Activated CD4-positive, alpha-beta T cell treated with anti-CD3 and anti-CD28 coated beads, Interleukin-2, amount 10 ng/mL, durations not matched to agents 7 days and 5 days (primary cell): ENCODE measurements around the gene C14orf119. TPM values are rescaled to one million over a fixed set of nuclear protein-coding genes. Genes with fewer than 3 reads are reported as not detected.

Source experiments
- CTCF ChIA-PET: fragments of 350-600 bp; sonication (Branson Sonifier 250); formaldehyde crosslinking; loops from one replicate; lab custom pipeline; 2021; ENCODE audit warnings: antibody characterized with exemption; lab: Charles Lee
- POLR2A ChIA-PET: fragments of 350-600 bp; sonication (Branson Sonifier 250); formaldehyde crosslinking; loops from one replicate; lab custom pipeline; 2021; ENCODE audit warnings: antibody characterized with exemption; lab: Charles Lee
- DNase-seq: peaks from one replicate; pipeline ENCODE4 v3.0.0-alpha.2; 2020
- H3K27ac Mint-ChIP-seq: one replicate; pipeline ENCODE4 v1.8.0; 2021; ENCODE audit warnings: mild to moderate bottlenecking, moderate library complexity, mixed read lengths
- H3K27me3 Mint-ChIP-seq: one replicate; pipeline ENCODE4 v1.8.0; 2021; ENCODE audit warnings: mixed read lengths
- H3K36me3 Mint-ChIP-seq: one replicate; pipeline ENCODE4 v1.8.0; 2021; ENCODE audit warnings: low read depth, mixed read lengths
- H3K4me1 Mint-ChIP-seq: one replicate; pipeline ENCODE4 v1.8.0; 2021; ENCODE audit warnings: mixed read lengths
- H3K4me3 Mint-ChIP-seq: one replicate; pipeline ENCODE4 v1.8.0; 2021; ENCODE audit warnings: mild to moderate bottlenecking, moderate library complexity, mixed read lengths
- H3K9me3 Mint-ChIP-seq: one replicate; pipeline ENCODE4 v1.8.0; 2021; ENCODE audit warnings: mixed read lengths
- total RNA-seq, 2 experiments: library from RNA; stranded (reverse); gene quantifications; one replicate each; pipeline ENCODE4 v1.2.3, GENCODE V29; 2021

Gene C14orf119
- total RNA-seq, 2 experiments from 2014 or later = 48.0 to 48.2 TPM

DNA sequence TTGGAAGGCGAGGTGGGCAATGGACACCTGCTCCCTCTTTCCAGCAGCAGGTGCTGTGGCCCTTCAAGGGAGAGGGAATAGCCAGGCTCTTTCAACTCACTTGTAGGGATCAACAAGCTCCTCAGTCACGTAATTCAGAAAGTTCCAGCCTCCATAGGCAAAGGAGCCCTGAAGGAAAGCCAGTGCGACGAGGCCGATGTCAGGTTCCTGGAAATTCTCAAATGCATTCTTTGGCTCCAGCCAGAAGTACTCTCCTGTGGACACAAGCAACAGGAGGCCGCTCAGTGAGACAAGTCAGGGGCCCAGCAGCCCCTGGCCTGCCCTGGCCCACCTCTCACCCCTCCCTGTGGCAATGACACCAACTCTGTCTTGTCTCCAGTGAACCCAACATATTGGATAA is 45.1 kb downstream of the C14orf119 start:
- peaks cover 8% of the 10 kb centered on the region for H3K27me3 Mint-ChIP-seq
- no peaks in the 10 kb centered on the region for H3K9me3 Mint-ChIP-seq
- ChIA-PET CTCF (interaction anchor here (0.6 kb wide), 1 partner anchor 119 kb away, joined by 3 read pairs; no protein-coding TSS in a partner anchor), POLR2A (no interaction called here)
- DNase-seq = no peak
- H3K4me1 Mint-ChIP-seq = no peaks in the 10 kb centered on the region
- H3K36me3 Mint-ChIP-seq = no peaks in the 10 kb centered on the region
- no peak overlapping the region for H3K27ac Mint-ChIP-seq
- no peak overlapping the region for H3K4me3 Mint-ChIP-seq

DNA sequence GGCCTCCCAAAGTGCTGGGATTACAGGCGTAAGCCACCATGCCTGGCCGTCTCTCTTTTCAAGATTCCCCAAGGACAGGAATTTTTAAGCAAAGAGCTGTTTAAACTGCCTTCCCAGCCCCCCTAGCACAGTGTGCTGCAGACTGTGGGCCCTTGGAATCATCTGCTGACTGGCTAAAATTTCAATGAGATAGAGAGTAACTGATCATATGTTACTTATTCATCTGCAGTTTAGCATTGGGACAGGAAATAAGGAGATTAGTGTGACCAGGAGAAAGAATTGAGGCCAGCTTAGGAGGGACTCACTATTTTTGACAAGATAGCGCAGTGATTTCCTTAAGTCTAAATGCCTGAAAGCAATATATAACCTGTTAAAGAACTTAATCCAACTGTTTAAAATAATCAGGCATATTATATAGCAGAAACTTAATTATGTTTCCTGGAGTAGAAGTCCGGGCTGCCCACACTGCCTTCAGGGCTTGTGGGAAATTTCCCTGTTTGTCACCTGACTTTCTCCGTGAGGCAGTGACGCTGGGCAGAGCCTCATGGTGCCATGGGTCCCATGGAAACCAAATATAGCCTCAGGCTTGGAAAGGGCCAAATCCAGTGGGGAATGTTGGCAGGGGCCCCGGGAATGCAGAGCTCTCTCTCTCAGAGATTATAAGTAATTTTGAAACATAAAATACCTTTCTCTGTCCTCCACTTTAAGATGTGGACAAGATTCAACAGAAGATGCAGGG is 46.6 kb downstream of the C14orf119 start:
- DNase-seq = no peak
- CTCF ChIA-PET = interaction anchor here (1.5 kb wide), 1 partner anchor 10 kb away, joined by 3 read pairs; no protein-coding TSS in a partner anchor
- Mint-ChIP-seq H3K9me3 (no peaks in the 10 kb centered on the region), H3K27me3 (peaks cover 10% of the 10 kb centered on the region), H3K36me3 (no peaks in the 10 kb centered on the region), H3K27ac (no peak overlapping the region), H3K4me1 (no peaks in the 10 kb centered on the region), H3K4me3 (no peak overlapping the region)
- POLR2A ChIA-PET = no interaction called here

DNA sequence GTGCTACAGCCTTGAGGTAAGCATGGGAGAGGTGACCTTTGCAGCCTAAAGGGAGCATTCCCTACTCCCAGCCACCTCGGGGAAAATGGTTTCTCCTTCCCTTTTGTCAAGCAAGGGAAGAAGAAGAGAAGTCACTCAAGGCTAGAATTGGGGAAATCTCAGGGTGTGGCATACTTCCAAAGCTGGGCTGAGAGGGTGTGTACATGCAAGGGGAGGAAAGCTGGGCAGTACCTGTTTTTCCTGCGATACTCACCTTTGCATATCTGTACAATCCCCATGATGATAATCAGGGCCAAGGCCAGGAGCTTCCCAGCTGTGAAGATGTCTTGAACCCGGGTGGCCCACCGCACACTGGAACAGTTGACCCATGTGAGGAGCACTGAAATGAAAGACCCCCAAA is 47.5 kb downstream of the C14orf119 start:
- no peaks in the 10 kb centered on the region for H3K36me3 Mint-ChIP-seq
- ChIA-PET CTCF (interaction anchor here (1.3 to 1.5 kb wide), 2 partner anchors 9 to 44 kb away, joined by 3 to 5 read pairs; no protein-coding TSS in a partner anchor), POLR2A (no interaction called here)
- peaks cover 10% of the 10 kb centered on the region for H3K27me3 Mint-ChIP-seq
- no peak for DNase-seq
- H3K27ac Mint-ChIP-seq = no peak overlapping the region
- no peak overlapping the region for H3K4me3 Mint-ChIP-seq
- no peaks in the 10 kb centered on the region for H3K4me1 Mint-ChIP-seq
- no peaks in the 10 kb centered on the region for H3K9me3 Mint-ChIP-seq

GRCh38 chr14:23143911-23144310 is 48.6 kb downstream of the C14orf119 start:
- H3K27me3 Mint-ChIP-seq = peaks cover 10% of the 10 kb centered on the region
- H3K27ac Mint-ChIP-seq = no peak overlapping the region
- no peaks in the 10 kb centered on the region for H3K9me3 Mint-ChIP-seq
- no peaks in the 10 kb centered on the region for H3K36me3 Mint-ChIP-seq
- H3K4me1 Mint-ChIP-seq = no peaks in the 10 kb centered on the region
- ChIA-PET CTCF (interaction anchor here (1.3 kb wide), 1 partner anchor 43 kb away, joined by 5 read pairs; no protein-coding TSS in a partner anchor), POLR2A (no interaction called here)
- no peak for DNase-seq
- H3K4me3 Mint-ChIP-seq = no peak overlapping the region

DNA sequence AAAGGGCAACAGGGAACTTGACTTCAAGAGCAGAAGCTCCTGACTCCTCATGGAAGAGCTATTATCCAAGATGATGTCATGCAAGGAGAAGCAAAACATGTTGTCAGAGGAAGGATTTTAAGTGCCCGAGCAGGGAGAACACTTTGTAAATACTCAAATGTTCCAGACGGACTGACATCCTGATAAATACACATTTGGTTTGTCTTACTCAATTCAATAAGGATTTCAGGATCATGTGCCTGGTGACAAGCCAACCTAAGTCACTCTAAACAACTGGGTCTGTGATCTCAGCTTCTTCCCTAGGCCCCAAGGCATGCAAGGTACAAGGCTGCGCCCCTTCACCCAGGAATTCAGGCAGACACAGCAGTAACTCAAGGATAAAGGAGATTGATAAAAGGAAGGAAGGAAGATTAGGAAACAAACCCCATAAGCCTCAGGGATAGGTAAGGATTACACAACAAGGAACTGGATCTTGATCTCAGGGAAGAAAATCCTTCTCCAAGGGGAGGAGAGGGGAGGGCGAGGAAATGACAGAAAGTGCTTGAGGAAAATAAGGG is 50.6 kb downstream of the C14orf119 start:
- H3K27me3 Mint-ChIP-seq = peaks cover 14% of the 10 kb centered on the region
- ChIA-PET POLR2A (interaction anchor here (0.6 kb wide), 1 partner anchor 142 kb away, joined by 3 read pairs; no protein-coding TSS in a partner anchor), CTCF (interaction anchor here (0.6 kb wide), 1 partner anchor 1761 kb away, joined by 4 read pairs; no protein-coding TSS in a partner anchor)
- no peaks in the 10 kb centered on the region for H3K36me3 Mint-ChIP-seq
- no peaks in the 10 kb centered on the region for H3K9me3 Mint-ChIP-seq
- H3K27ac Mint-ChIP-seq = no peak overlapping the region
- H3K4me3 Mint-ChIP-seq = no peak overlapping the region
- no peak for DNase-seq
- no peaks in the 10 kb centered on the region for H3K4me1 Mint-ChIP-seq

DNA sequence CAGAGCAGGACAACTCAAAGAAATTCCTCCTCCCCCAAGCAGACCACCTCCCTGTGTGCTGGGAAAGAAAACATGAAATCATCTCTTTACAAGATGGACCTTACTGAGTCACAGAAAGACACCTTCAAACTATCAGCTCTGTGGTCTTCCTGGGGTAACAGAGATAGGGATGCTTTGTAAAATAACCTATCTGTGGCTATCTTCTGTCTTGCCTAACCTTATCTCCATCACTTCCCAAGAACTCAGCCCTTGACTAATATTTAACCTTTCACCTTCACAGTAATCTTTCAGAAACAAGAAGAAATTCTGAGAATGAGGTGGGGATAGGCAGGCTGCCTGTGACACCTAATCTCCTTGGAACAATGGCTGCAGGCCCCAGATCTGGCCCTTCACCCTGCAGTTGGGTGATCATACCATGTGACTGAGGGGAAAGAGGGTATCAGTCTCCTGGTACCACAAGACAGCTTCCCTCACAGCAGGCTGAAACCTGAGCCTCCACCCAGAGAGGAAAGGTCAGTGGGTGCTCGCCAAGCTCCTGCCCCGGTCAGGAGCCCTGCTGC is 51.1 kb downstream of the C14orf119 start:
- no peaks in the 10 kb centered on the region for H3K4me1 Mint-ChIP-seq
- ChIA-PET POLR2A (interaction anchor here (0.6 kb wide), 1 partner anchor 142 kb away, joined by 3 read pairs; no protein-coding TSS in a partner anchor), CTCF (no interaction called here)
- no peak for DNase-seq
- H3K27ac Mint-ChIP-seq = no peak overlapping the region
- H3K9me3 Mint-ChIP-seq = no peaks in the 10 kb centered on the region
- no peak overlapping the region for H3K4me3 Mint-ChIP-seq
- peaks cover 14% of the 10 kb centered on the region for H3K27me3 Mint-ChIP-seq
- no peaks in the 10 kb centered on the region for H3K36me3 Mint-ChIP-seq

DNA sequence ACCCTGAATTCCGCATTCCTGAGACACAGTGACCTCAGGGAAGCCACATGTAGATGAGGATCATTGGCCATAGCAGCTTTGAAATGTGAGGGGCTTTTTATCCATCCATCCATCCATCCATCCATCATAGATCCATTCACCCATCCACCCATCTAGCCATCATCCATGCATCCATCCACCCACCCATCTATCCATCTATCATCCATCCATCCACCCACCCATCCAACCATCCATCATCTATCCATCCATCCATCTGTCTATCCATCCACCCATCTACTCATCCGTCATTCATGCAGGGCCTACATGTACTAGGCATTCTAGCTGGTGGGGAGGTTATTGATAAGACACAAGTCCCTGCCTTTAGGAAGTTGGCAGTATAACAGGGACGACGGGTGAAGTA is 51.7 kb downstream of the C14orf119 start:
- ChIA-PET POLR2A (no interaction called here), CTCF (no interaction called here)
- Mint-ChIP-seq H3K4me1 (no peaks in the 10 kb centered on the region), H3K36me3 (no peaks in the 10 kb centered on the region), H3K27me3 (peaks cover 13% of the 10 kb centered on the region), H3K4me3 (no peak overlapping the region), H3K27ac (no peak overlapping the region), H3K9me3 (no peaks in the 10 kb centered on the region)
- no peak for DNase-seq

DNA sequence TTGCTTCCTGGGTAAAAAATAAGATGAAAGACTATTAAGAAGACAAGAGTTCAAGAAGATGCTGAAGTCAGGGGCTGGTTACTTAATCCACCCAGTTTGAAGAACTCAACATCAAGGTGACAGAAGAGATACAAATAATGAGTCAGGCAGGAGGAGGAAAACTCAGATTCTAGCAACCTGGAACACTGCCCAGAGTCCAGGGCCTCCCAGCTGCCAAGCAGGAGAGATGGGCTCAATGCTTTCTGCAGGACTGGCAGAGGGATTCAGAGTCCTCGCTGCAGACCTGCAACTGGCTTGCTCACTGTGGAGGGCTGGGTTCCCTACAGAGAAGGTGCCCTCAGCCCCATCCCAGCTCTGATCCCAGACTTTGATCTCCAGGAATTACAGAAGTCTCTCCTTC is 52.4 kb downstream of the C14orf119 start:
- CTCF ChIA-PET = no interaction called here

DNA sequence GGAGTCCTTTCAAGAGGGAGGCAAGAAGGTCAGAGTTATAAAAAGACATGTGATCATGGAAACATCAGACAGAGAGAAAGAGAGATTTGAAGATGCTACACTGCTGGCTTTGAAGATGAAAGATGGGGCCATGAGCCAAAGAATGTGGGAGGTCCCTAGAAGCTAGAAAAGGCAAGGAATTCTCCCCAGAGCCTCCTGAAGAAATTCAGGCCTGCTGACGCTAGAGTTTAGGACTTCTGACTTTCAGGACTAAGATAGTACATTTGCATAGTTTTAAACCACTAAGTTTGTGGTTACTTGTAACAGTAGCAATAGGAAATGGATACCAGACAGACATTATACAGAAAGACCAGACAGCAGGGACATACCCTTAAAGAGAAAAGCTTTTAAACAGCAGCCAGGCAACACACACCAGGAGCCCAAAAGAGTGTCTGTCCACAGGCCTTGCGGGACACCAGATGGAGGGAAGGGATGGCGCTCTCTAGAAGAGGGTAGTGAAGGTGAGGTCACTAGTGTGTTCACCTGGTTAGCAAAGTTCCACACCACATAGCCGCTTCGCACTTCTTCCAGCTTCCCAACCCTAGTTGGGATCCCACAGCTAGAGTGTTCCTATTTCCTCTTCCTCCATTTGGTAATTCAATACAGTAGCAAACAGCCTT is 53.4 kb downstream of the C14orf119 start:
- Mint-ChIP-seq H3K9me3 (no peaks in the 10 kb centered on the region), H3K27me3 (peaks cover 9% of the 10 kb centered on the region), H3K4me1 (peaks cover 6% of the 10 kb centered on the region), H3K27ac (no peak overlapping the region), H3K36me3 (no peaks in the 10 kb centered on the region), H3K4me3 (no peak overlapping the region)
- ChIA-PET POLR2A (no interaction called here), CTCF (interaction anchor here (1.5 kb wide), 1 partner anchor 28 kb away, joined by 5 read pairs; no protein-coding TSS in a partner anchor)
- DNase-seq = no peak

More for the DNA sequence above, 52.4 kb downstream of the C14orf119 start:
- H3K27ac Mint-ChIP-seq = no peak overlapping the region
- no peaks in the 10 kb centered on the region for H3K36me3 Mint-ChIP-seq
- H3K4me1 Mint-ChIP-seq = no peaks in the 10 kb centered on the region
- peaks cover 13% of the 10 kb centered on the region for H3K27me3 Mint-ChIP-seq
- no peaks in the 10 kb centered on the region for H3K9me3 Mint-ChIP-seq
- POLR2A ChIA-PET = no interaction called here
- DNase-seq = no peak
- H3K4me3 Mint-ChIP-seq = no peak overlapping the region

GRCh38 chr14:23149745-23150144 is 54.4 kb downstream of the C14orf119 start:
- POLR2A ChIA-PET = no interaction called here
- CTCF ChIA-PET = interaction anchor here (1.5 kb wide), 1 partner anchor 29 kb away, joined by 5 read pairs; no protein-coding TSS in a partner anchor
- H3K9me3 Mint-ChIP-seq = no peaks in the 10 kb centered on the region

More at GRCh38 chr14:23149745-23150144, 54.4 kb downstream of the C14orf119 start:
- Mint-ChIP-seq H3K4me1 (peaks cover 15% of the 10 kb centered on the region), H3K27ac (no peak overlapping the region), H3K36me3 (no peaks in the 10 kb centered on the region), H3K4me3 (no peak overlapping the region), H3K27me3 (peaks cover 6% of the 10 kb centered on the region)
- no peak for DNase-seq
